NT2/D1 (cell line): ENCODE results near the gene HLA-DPB1.

Source experiments
- SUZ12 ChIP-seq: IDR thresholded peaks from 2 replicates; pipeline ENCODE4 v1.6.1; 2011; ENCODE audit not compliant: insufficient read length, insufficient read depth; ENCODE audit errors: extremely low read depth
- YY1 ChIP-seq: IDR thresholded peaks from 2 replicates; pipeline ENCODE4 v1.6.1; 2011; ENCODE audit not compliant: insufficient read length, insufficient read depth
- ZNF274 ChIP-seq: IDR thresholded peaks from 2 replicates; pipeline ENCODE4 v1.6.1; 2011; ENCODE audit warnings: mild to moderate bottlenecking, low read depth, low read length

DNA sequence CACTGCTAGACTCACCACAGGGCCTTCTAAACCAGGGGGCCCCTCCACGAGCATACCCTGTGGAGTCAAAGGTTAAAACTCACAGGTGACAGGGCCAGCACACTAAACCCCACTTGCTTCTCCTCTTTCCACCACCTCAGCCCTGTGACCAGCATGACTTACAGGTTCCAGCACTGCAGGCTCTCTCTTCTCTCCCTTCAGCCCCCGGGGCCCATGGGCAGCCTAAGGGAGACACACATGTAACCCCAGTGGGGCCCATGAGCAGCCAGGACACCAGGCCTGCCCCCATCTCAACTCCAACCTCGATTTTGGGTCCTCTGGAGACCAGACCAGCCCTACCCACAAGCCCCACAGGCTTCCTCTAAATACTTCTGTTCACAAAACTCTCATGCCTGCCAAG, 28.0 kb downstream of the HLA-DPB1 start:
- TF ChIP-seq ZNF274 (no peak), YY1 (no peak), SUZ12 (no peak)
